Esophagus muscularis mucosa (tissue), 4 donors: ENCODE results near the gene ADAMTSL1. TPM values are rescaled to one million over a fixed set of nuclear protein-coding genes. Genes with fewer than 3 reads are reported as not detected.

ENCODE experiments used
- DNase-seq: peaks from one replicate; pipeline ENCODE4 v3.0.0-alpha.2; 2017; ENCODE audit errors: extremely low spot score
- H3K27ac ChIP-seq, 4 donors: fragments of 200-600 bp; sonication (generic); replicated peaks in 1 of 4; 1 replicate in 3 of 4; 2 replicates in 1 of 4; pipeline ENCODE4 v1.5.1; 2016 to 2019; ENCODE audit warnings: mild to moderate bottlenecking in 1 of 4
- H3K27me3 ChIP-seq, 4 donors: fragments of 200-600 bp; sonication (generic); one replicate each; pipeline versions ENCODE4 v1.5.1 to v1.6.0; 2016 to 2019
- H3K36me3 ChIP-seq, 4 donors: fragments of 200-600 bp; sonication (generic); one replicate each; pipeline ENCODE4 v1.5.1; 2016 to 2019
- H3K4me1 ChIP-seq, 4 donors: fragments of 200-600 bp; sonication (generic); one replicate each; pipeline ENCODE4 v1.5.1; 2016 to 2019
- H3K4me3 ChIP-seq, 4 donors: fragments of 200-600 bp; sonication (generic); 1 replicate in 2 of 4; 2 replicates in 2 of 4; pipeline ENCODE4 v1.5.1; 2016 to 2019; ENCODE audit warnings: mild to moderate bottlenecking in 4 of 4, moderate library complexity in 1 of 4
- H3K9me3 ChIP-seq, 4 donors: fragments of 200-600 bp; sonication (generic); 1 replicate in 3 of 4; 2 replicates in 1 of 4; pipeline ENCODE4 v1.5.1; 2016 to 2019
- EP300 ChIP-seq: sonication (generic); formaldehyde crosslinking; IDR thresholded peaks from one replicate; pipeline ENCODE4 v1.6.1; 2017; ENCODE audit warnings: antibody characterized with exemption
- POLR2A ChIP-seq: fragments of 450-650 bp; IDR thresholded peaks from one replicate; pipeline ENCODE4 v1.6.1; 2017; ENCODE audit warnings: antibody characterized with exemption, moderate library complexity, mild to moderate bottlenecking, low read depth
- POLR2AphosphoS5 ChIP-seq, 2 donors: sonication (generic); formaldehyde crosslinking; IDR thresholded peaks; one replicate each; pipeline ENCODE4 v1.6.1; 2017; ENCODE audit warnings: antibody characterized with exemption in 2 of 2
- WGBS: methylation state at CpG from one replicate; pipeline ENCODE4 v1.1.5; 2018; 5-methylcytosine and 5-hydroxymethylcytosine counted together
- intact Hi-C: fragments of 100-400 bp; cut with DNase I; formaldehyde crosslinking; loops from one replicate; pipeline ENCODE4 v1.15.1; 2023
- total RNA-seq, 4 donors: library from RNA; depleted of rRNA; stranded (reverse); fragments of >200 nt; gene quantifications; one replicate each; pipeline versions ENCODE4 v1.1.0 to v1.2.1, GENCODE V29; 2016
- TF ChIP-seq, protein P1 (sequence below), 3 experiments: fragments of 200-600 bp in 2 of 3; fragments of 450-650 bp in 1 of 3; sonication (generic) in 2 of 3; IDR thresholded peaks; one replicate each; pipeline ENCODE4 v1.5.1; 2017 to 2019; ENCODE audit warnings: antibody characterized with exemption in 3 of 3, mild to moderate bottlenecking in 2 of 3, moderate library complexity in 1 of 3

ADAMTSL1 gene
- total RNA-seq, 4 donors from 2014 or later: 81.7 to 172 (median 145) TPM

DNA sequence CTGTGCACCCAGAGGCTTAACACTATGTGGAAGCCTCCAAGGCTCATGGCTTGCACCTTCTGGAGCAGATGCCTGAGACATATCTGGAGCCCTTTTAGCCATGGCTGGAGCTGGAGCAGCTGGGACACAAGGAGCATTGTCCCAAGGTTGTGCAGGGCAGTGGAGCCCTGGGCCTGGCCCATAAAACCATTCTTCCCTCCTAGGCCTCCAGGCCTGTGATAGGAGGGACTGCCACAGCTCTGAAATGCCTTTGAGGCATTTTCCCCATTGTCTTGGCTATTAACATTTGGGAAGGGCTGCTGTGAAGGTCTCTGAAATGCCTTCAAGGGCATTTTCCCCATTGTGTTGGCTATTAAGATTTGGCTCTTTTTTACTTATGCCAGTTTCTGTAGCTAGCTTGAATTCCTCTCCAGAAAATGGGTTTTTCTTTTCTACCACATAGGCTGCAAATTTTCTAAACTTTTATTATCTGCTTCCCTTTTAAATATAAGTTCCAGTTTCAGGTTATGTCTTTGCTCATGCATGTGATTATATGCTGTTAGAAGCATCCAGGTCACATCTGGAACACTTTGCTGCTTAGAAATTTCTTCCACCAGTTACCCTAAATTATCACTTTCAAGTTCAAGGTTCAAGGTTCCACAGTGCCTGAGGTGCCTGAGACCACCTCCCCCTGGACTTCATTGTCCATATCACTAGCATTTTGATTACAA is 221.2 kb downstream of the ADAMTSL1 start:
- intact Hi-C loops: loop anchor here (10.0 kb wide), 1 partner anchor 320 kb away; no protein-coding TSS in a partner anchor
- no peak for DNase-seq
- no peaks in the 10 kb centered on the region for H3K27me3 ChIP-seq

DNA sequence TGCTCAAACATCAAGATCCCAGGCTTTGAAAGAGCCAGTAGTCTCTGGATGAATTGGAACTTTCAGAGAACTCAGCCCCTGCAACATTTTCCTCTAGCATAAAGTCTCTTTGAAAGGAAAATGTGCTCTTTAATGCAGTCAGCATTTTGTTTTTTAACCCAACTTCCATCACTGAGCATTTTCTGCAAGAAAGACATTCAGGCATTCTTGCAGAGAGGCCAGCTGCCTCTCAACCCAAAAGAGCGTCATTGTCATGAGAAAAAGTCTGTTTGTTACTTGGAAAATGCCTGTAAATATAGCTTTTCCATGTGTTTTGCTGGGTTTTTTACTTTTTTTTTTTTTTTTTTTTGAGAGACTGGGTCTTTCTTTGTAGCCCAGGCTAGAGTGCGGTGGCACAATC is 225.0 kb downstream of the ADAMTSL1 start:
- H3K27ac ChIP-seq: peak overlapping the region in 2 of 4 donors; percentile 0 to 28
- no peaks in the 10 kb centered on the region for H3K27me3 ChIP-seq
- peaks cover 0 to 11% (median 0%) of the 10 kb centered on the region in 4 donors for H3K36me3 ChIP-seq
- TF ChIP-seq, protein P1, sequence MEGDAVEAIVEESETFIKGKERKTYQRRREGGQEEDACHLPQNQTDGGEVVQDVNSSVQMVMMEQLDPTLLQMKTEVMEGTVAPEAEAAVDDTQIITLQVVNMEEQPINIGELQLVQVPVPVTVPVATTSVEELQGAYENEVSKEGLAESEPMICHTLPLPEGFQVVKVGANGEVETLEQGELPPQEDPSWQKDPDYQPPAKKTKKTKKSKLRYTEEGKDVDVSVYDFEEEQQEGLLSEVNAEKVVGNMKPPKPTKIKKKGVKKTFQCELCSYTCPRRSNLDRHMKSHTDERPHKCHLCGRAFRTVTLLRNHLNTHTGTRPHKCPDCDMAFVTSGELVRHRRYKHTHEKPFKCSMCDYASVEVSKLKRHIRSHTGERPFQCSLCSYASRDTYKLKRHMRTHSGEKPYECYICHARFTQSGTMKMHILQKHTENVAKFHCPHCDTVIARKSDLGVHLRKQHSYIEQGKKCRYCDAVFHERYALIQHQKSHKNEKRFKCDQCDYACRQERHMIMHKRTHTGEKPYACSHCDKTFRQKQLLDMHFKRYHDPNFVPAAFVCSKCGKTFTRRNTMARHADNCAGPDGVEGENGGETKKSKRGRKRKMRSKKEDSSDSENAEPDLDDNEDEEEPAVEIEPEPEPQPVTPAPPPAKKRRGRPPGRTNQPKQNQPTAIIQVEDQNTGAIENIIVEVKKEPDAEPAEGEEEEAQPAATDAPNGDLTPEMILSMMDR (IDR thresholded peaks at IDR 0.05): no peak
- TF ChIP-seq POLR2AphosphoS5 (IDR thresholded peaks at IDR 0.05) (no peak), POLR2A (no peak), EP300 (no peak)
- DNase-seq: no peak
- H3K4me1 ChIP-seq: peaks cover 0 to 25% (median 21%) of the 10 kb centered on the region in 4 donors
- peaks cover 0 to 10% (median 3%) of the 10 kb centered on the region in 4 donors for H3K9me3 ChIP-seq
- intact Hi-C loops: loop anchor here (10.0 kb wide), 1 partner anchor 316 kb away; no protein-coding TSS in a partner anchor
- WGBS: 34% methylated on average over 2 of the region's 2 CpGs
- H3K4me3 ChIP-seq: no peak overlapping the region

More for the DNA sequence above, 221.2 kb downstream of the ADAMTSL1 start:
- Histone ChIP-seq H3K4me1 (peaks cover 0 to 7% (median 4%) of the 10 kb centered on the region in 4 donors), H3K36me3 (peaks cover 0 to 11% (median 0%) of the 10 kb centered on the region in 4 donors), H3K9me3 (peaks cover 0 to 10% (median 3%) of the 10 kb centered on the region in 4 donors), H3K4me3 (no peak overlapping the region), H3K27ac (no peak overlapping the region)
- TF ChIP-seq POLR2AphosphoS5 (IDR thresholded peaks at IDR 0.05) (no peak), EP300 (no peak), POLR2A (no peak)

DNA sequence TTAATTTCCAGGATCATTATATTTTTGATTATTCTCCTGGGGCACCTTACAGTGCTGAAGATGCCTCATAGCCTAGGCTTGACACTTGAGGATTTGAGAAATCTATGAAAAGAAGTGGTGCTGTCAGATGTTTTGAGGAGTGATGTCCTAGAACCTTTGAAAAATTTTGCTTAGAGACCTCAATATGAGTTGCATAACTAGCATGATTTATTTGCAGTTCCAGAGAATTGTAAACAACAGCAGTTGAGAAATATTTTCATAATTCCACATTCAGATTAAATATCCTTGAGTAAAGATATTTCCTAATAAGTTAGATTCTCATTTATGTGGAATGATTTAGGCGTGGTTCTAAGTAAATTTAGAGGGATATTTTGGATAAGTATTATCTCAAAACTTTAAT is 225.8 kb downstream of the ADAMTSL1 start:
- intact Hi-C loops: loop anchor here (10.0 kb wide), 1 partner anchor 315 kb away; no protein-coding TSS in a partner anchor
- 78% methylated on average over 1 of the region's 1 CpG for WGBS
- peak overlapping the region in 2 of 4 donors; percentile 28 to 32 for H3K27ac ChIP-seq

DNA sequence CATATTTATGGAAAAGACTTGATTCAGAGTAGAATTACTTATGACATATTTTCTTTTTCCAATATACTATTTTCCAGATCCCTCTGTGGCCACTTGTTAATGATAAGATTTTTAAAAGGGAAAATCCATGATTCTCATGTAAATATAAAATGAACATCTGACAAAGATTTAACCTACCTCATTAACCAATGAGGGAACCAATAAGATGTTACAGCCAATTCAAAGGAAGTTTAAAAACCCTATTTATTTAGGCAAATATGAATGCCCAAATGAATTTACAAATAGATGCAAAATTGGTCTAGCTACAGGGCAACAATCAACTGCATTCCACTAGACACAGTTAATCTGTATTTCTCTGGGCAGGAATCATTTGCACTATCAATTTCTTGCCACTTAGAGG is 226.8 kb downstream of the ADAMTSL1 start:
- DNase-seq: no peak
- intact Hi-C loops: no loop called here
- H3K36me3 ChIP-seq: peaks cover 0 to 9% (median 0%) of the 10 kb centered on the region in 4 donors
- H3K27me3 ChIP-seq: no peaks in the 10 kb centered on the region
- no peak overlapping the region for H3K4me3 ChIP-seq
- TF ChIP-seq EP300 (no peak), POLR2A (no peak), POLR2AphosphoS5 (IDR thresholded peaks at IDR 0.05) (no peak)
- TF ChIP-seq, protein P1 (IDR thresholded peaks at IDR 0.05): no peak
- H3K4me1 ChIP-seq: peaks cover 4 to 41% (median 35%) of the 10 kb centered on the region in 4 donors
- H3K9me3 ChIP-seq: peaks cover 0 to 2% (median 0%) of the 10 kb centered on the region in 4 donors
- peak overlapping the region in 1 of 4 donors; percentile 28 for H3K27ac ChIP-seq

More for the DNA sequence above, 225.8 kb downstream of the ADAMTSL1 start:
- TF ChIP-seq EP300: no peak
- TF ChIP-seq POLR2A: no peak
- TF ChIP-seq, protein P1 (IDR thresholded peaks at IDR 0.05): no peak
- TF ChIP-seq POLR2AphosphoS5 (IDR thresholded peaks at IDR 0.05): no peak
- peaks cover 0 to 11% (median 0%) of the 10 kb centered on the region in 4 donors for H3K36me3 ChIP-seq
- H3K4me3 ChIP-seq: no peak overlapping the region
- H3K9me3 ChIP-seq: peaks cover 0 to 9% (median 2%) of the 10 kb centered on the region in 4 donors
- H3K4me1 ChIP-seq: peaks cover 0 to 31% (median 28%) of the 10 kb centered on the region in 4 donors
- no peaks in the 10 kb centered on the region for H3K27me3 ChIP-seq
- DNase-seq: no peak

DNA sequence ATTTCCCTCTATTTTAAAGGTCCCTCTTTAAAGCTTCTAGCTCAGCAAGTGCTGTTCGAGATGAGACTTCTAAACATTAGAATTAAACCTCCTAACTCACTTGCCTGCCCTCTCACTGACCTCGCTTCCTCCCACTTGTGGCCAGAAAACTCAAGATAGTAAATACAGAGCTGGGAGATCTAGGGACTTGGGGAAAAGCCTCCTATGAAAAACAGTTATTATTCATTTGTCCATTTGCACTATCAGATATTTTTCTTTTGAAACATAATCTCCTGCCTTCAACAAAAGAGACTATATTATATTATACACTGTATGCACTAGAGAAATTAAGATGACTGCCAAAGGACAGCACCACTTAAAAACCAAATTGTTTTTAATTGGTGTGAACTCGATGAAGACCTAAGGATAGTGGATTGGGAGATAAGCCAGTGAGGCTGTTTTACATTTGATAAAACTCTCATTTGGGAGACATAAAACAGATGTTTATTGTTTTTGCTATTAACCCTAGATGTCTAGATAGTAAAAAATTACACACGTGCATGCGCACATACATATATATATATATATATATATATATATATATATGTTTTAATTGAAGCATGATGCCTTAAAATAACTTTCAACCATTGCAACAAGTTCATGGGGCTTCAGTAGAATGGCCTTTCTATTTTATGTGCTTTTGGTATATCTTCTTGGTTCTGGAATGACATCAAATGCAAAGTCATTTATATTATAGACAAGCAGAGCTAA is 229.4 kb downstream of the ADAMTSL1 start:
- H3K27ac ChIP-seq: peak overlapping the region in 2 of 4 donors; percentile 8 to 58
- no peak for DNase-seq
- H3K27me3 ChIP-seq: no peaks in the 10 kb centered on the region
- no peak for TF ChIP-seq POLR2AphosphoS5 (IDR thresholded peaks at IDR 0.05)
- peaks cover 16 to 66% (median 56%) of the 10 kb centered on the region in 4 donors for H3K4me1 ChIP-seq
- intact Hi-C loops: no loop called here
- H3K9me3 ChIP-seq: no peaks in the 10 kb centered on the region
- H3K4me3 ChIP-seq: no peak overlapping the region
- H3K36me3 ChIP-seq: no peaks in the 10 kb centered on the region
- WGBS: 53% methylated on average over 5 of the region's 5 CpGs
